ENCODE data around the gene CALCB. TPM values are rescaled to one million over a fixed set of nuclear protein-coding genes. Genes with fewer than 3 reads are reported as not detected.
A peak's percentile ranks its signal among the peaks of the same experiment; 100 is the strongest.

The CALCB gene
- total and polyA plus RNA-seq, 2 of the 8 experiments (the other 6 are each of a cell fraction or from before 2014, with no cell fraction given): 3.7 to 4.2 TPM

- Histone ChIP-seq H3K9me3 (ENCODE audit: insufficient read depth in 2 of 2, low read depth in 1 of 2, low read length in 1 of 2) (no peaks in the 10 kb centered on the region), H3K9ac (replicated peaks in 1 of 4; ENCODE audit: extremely low read depth in 1 of 4, low read depth in 3 of 4, low read length in 3 of 4) (no peak overlapping the region), H4K20me1 (replicated peaks in 1 of 2; ENCODE audit: control insufficient read depth in 1 of 2, insufficient read depth in 2 of 2, low read length in 2 of 2) (no peaks in the 10 kb centered on the region), H4K91ac (replicated peaks; ENCODE audit: insufficient read length, low read length) (no peak overlapping the region), H2AK5ac (ENCODE audit: low read depth, low read length) (no peak overlapping the region), H3K79me1 (ENCODE audit: low read depth, low read length) (no peaks in the 10 kb centered on the region), H3K79me2 (ENCODE audit: control insufficient read depth in 1 of 2, insufficient read depth in 2 of 2, low read length in 2 of 2) (no peaks in the 10 kb centered on the region), H3K56ac (replicated peaks; ENCODE audit: insufficient read length, low read depth, low read length) (no peak overlapping the region), H2BK12ac (ENCODE audit: low read depth, low read length) (no peak overlapping the region), H2BK20ac (ENCODE audit: low read length) (no peak overlapping the region), H2AFZ (ENCODE audit: low read length) (no peak overlapping the region), H3K14ac (ENCODE audit: insufficient read length) (no peak overlapping the region), H3K4ac (replicated peaks; ENCODE audit: insufficient read length, low read depth, low read length) (no peak overlapping the region), H3K36me3 (ENCODE audit: control insufficient read depth in 2 of 4, insufficient read depth in 4 of 4, low read length in 3 of 4) (no peaks in the 10 kb centered on the region), H3K27me3 (replicated peaks in 1 of 4; ENCODE audit: control insufficient read depth in 3 of 4, extremely low read depth in 1 of 4, insufficient read depth in 3 of 4, low read length in 3 of 4) (no peaks in the 10 kb centered on the region), H3K27ac (ENCODE audit: low read depth, low read length) (no peak overlapping the region), H3K4me3 (ENCODE audit: extremely low read depth in 1 of 4, insufficient read depth in 2 of 4, low read depth in 3 of 4, low read length in 4 of 4) (no peak overlapping the region), H2BK120ac (replicated peaks; ENCODE audit: low read depth, low read length) (no peak overlapping the region), H2BK5ac (ENCODE audit: low read depth, low read length) (no peak overlapping the region), H3K4me1 (replicated peaks in 1 of 4; ENCODE audit: control insufficient read depth in 3 of 4, insufficient read depth in 4 of 4, low read length in 3 of 4) (peaks cover 2 to 9% (median 5%) of the 10 kb centered on the region in 4 experiments; a peak in 4 of 7 replicates), H4K5ac (ENCODE audit: insufficient read length, low read depth, low read length) (no peak overlapping the region), H4K8ac (ENCODE audit: extremely low read depth, insufficient read depth, low read length) (no peak overlapping the region), H3K4me2 (ENCODE audit: insufficient read depth in 1 of 2, low read depth in 2 of 2, low read length in 2 of 2) (no peak overlapping the region), H3K18ac (ENCODE audit: extremely low read depth, low read length) (no peak overlapping the region), H2BK15ac (ENCODE audit: low read length) (no peak overlapping the region), H3K23me2 (ENCODE audit: low read depth, low read length) (no peaks in the 10 kb centered on the region), H3K23ac (ENCODE audit: insufficient read length) (no peak overlapping the region)
- TF ChIP-seq, protein P1, sequence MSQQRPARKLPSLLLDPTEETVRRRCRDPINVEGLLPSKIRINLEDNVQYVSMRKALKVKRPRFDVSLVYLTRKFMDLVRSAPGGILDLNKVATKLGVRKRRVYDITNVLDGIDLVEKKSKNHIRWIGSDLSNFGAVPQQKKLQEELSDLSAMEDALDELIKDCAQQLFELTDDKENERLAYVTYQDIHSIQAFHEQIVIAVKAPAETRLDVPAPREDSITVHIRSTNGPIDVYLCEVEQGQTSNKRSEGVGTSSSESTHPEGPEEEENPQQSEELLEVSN (IDR thresholded peaks at IDR 0.05): no peak
- peak; percentile 61 to 65 for TF ChIP-seq RAD21 (IDR thresholded peaks at IDR 0.05 in 1 of 2, conservative IDR thresholded peaks at IDR 0.05 in 1 of 2; ENCODE audit: low read depth in 2 of 2, low read length in 2 of 2)
- TF ChIP-seq CTCF (IDR thresholded peaks at IDR 0.05; ENCODE audit: control extremely low read depth in 1 of 3, insufficient read depth in 1 of 3, low read depth in 1 of 3, low read length in 3 of 3): peak in 2 of 3 experiments; percentile 22 to 48; a peak in 3 of 4 replicates
- TF ChIP-seq NRF1 (IDR thresholded peaks at IDR 0.05; ENCODE audit: low read depth, low read length): no peak
- FAIRE-seq (no peak), DNase-seq (ENCODE audit: low read depth in 1 of 2, low spot score in 2 of 2) (no peak)
- POLR2A ChIA-PET (ENCODE audit: partially characterized antibody): no interaction called here
- WGBS, 2 experiments (ENCODE audit: extremely low coverage in 1 of 2, insufficient coverage in 1 of 2, insufficient read length in 1 of 2, insufficient replicate concordance in 2 of 2, low coverage in 1 of 2, low lambda C conversion rate in 2 of 2, missing lambda C conversion rate in 1 of 2): 95% methylated on average over 2 of the region's 2 CpGs; no CpG with 5 or more reads in 1 of the 2 experiments
- CTCF ChIA-PET (ENCODE audit: partially characterized antibody): interaction anchor here (0.6 to 6.8 kb wide), 5 partner anchors 9 to 68 kb away, joined by 3 to 64 read pairs (median 4); partner anchors contain the start of gene CALCB
These were observed 34.4 kb upstream of the CALCB start for GRCh38 chr11:15038963-15039362.
